Activated CD4-positive, alpha-beta T cell treated with anti-CD3 and anti-CD28 coated beads, Interleukin-2, amount 10 ng/mL, durations not matched to agents 7 days and 5 days (primary cell): ENCODE results near the gene TRIM72. TPM values are rescaled to one million over a fixed set of nuclear protein-coding genes. Genes with fewer than 3 reads are reported as not detected.
"Not testable (repeated sequence)": the region's sequence is repeated elsewhere in the genome, so short reads cannot be mapped to it uniquely, and the experiment has no call there.

Experiments used
- CTCF ChIA-PET: fragments of 350-600 bp; sonication (Branson Sonifier 250); formaldehyde crosslinking; loops from one replicate; lab custom pipeline; 2021; ENCODE audit warnings: antibody characterized with exemption; lab: Charles Lee
- POLR2A ChIA-PET: fragments of 350-600 bp; sonication (Branson Sonifier 250); formaldehyde crosslinking; loops from one replicate; lab custom pipeline; 2021; ENCODE audit warnings: antibody characterized with exemption; lab: Charles Lee
- DNase-seq: peaks from one replicate; pipeline ENCODE4 v3.0.0-alpha.2; 2020
- H3K27ac Mint-ChIP-seq: one replicate; pipeline ENCODE4 v1.8.0; 2021; ENCODE audit warnings: mild to moderate bottlenecking, moderate library complexity, mixed read lengths
- H3K27me3 Mint-ChIP-seq: one replicate; pipeline ENCODE4 v1.8.0; 2021; ENCODE audit warnings: mixed read lengths
- H3K36me3 Mint-ChIP-seq: one replicate; pipeline ENCODE4 v1.8.0; 2021; ENCODE audit warnings: low read depth, mixed read lengths
- H3K4me1 Mint-ChIP-seq: one replicate; pipeline ENCODE4 v1.8.0; 2021; ENCODE audit warnings: mixed read lengths
- H3K4me3 Mint-ChIP-seq: one replicate; pipeline ENCODE4 v1.8.0; 2021; ENCODE audit warnings: mild to moderate bottlenecking, moderate library complexity, mixed read lengths
- H3K9me3 Mint-ChIP-seq: one replicate; pipeline ENCODE4 v1.8.0; 2021; ENCODE audit warnings: mixed read lengths
- total RNA-seq, 2 experiments: library from RNA; stranded (reverse); gene quantifications; one replicate each; pipeline ENCODE4 v1.2.3, GENCODE V29; 2021

TRIM72 gene
- total RNA-seq, 2 experiments from 2014 or later, result not detected

DNA sequence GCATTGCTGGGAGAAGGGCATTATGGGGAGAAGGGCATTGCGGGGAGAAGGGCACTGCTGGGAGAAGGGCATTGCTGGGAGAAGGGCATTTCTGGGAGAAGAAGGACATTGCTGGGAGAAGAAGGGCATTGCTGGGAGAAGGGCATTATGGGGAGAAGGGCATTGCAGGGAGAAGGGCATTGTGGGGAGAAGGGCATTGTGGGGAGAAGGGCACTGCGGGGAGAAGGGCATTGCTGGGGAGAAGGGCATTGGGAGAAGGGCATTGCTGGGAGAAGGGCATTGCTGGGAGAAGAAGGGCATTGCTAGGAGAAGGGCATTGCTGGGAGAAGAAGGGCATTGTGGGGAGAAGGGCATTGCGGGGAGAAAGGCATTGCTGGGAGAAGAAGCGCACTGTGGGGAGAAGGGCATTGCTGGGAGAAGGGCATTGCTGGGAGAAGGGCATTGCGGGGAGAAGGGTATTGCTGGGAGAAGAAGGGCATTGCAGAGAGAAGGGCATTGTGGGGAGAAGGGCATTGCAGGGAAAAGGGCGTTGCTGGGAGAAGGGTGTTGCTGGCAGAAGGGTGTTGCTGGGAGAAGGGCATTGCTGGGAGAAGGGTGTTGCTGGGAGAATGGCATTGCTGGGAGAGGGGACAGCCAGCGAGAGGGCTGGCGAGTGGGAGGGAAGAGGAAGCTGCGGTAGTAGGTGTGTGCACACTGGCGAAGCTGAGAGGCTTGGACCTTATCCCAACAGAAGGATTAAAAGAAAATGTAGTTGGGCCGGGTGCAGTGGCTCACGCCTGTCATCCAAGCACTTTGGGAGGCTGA is 7.6 kb downstream of the TRIM72 start:
- Mint-ChIP-seq H3K27me3 (peaks cover 31% of the 10 kb centered on the region), H3K4me1 (peaks cover 4% of the 10 kb centered on the region), H3K27ac (no peak overlapping the region), H3K36me3 (no peaks in the 10 kb centered on the region), H3K4me3 (no peak overlapping the region), H3K9me3 (no peaks in the 10 kb centered on the region)
- ChIA-PET POLR2A (no interaction called here), CTCF (no interaction called here)
- DNase-seq, result no peak

DNA sequence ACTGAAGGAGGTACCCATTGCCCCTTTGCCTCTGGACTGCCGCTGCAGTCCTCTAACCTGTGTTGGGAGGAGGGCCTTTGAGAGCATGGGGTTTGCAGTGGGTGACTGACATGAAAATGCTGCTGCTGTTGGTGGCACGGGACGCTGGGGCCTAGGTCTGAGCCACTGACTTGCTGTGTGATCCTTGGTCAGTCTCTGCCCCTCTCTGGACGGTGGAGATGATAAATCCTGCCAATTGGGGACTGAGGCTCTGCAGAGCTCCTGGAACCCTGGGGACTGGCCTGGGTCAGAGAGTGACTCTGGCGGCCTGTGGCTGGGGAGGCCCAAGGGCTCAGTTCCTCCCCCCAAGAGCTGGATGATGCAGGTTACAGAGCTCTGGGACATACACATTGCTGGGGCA is 9.1 kb downstream of the TRIM72 start:
- Mint-ChIP-seq H3K4me1 (no peaks in the 10 kb centered on the region), H3K9me3 (no peaks in the 10 kb centered on the region), H3K36me3 (no peaks in the 10 kb centered on the region), H3K27ac (no peak overlapping the region), H3K27me3 (peaks cover 21% of the 10 kb centered on the region), H3K4me3 (no peak overlapping the region)
- no peak for DNase-seq
- CTCF ChIA-PET, result interaction anchor here (0.9 kb wide), 1 partner anchor 16 kb away, joined by 3 read pairs; no protein-coding TSS in a partner anchor
- POLR2A ChIA-PET, result no interaction called here

DNA sequence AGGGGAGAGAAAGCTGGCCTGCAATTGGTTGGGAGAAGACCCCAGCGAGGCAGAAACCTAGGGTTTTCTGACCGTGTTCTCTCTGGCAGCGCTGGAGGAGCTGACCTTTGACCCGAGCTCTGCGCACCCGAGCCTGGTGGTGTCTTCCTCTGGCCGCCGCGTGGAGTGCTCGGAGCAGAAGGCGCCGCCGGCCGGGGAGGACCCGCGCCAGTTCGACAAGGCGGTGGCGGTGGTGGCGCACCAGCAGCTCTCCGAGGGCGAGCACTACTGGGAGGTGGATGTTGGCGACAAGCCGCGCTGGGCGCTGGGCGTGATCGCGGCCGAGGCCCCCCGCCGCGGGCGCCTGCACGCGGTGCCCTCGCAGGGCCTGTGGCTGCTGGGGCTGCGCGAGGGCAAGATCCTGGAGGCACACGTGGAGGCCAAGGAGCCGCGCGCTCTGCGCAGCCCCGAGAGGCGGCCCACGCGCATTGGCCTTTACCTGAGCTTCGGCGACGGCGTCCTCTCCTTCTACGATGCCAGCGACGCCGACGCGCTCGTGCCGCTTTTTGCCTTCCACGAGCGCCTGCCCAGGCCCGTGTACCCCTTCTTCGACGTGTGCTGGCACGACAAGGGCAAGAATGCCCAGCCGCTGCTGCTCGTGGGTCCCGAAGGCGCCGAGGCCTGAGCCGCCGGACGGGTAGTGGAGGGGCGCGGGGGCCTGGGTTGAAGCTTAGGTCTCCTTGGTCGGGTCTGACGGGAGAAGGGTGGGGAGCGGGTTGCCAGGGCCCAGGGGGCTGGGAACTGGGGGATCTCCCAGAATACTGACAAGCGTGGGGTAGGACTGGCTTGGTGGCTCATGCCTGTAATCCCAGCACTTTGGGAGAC is 10.4 kb downstream of the TRIM72 start:
- Mint-ChIP-seq H3K27me3 (peaks cover 14% of the 10 kb centered on the region), H3K36me3 (no peaks in the 10 kb centered on the region), H3K4me3 (no peak overlapping the region), H3K27ac (no peak overlapping the region), H3K9me3 (no peaks in the 10 kb centered on the region), H3K4me1 (no peaks in the 10 kb centered on the region)
- CTCF ChIA-PET, result interaction anchor here (0.7 kb wide), 1 partner anchor 36 kb away, joined by 3 read pairs; no protein-coding TSS in a partner anchor
- POLR2A ChIA-PET, result no interaction called here
- DNase-seq, result no peak

DNA sequence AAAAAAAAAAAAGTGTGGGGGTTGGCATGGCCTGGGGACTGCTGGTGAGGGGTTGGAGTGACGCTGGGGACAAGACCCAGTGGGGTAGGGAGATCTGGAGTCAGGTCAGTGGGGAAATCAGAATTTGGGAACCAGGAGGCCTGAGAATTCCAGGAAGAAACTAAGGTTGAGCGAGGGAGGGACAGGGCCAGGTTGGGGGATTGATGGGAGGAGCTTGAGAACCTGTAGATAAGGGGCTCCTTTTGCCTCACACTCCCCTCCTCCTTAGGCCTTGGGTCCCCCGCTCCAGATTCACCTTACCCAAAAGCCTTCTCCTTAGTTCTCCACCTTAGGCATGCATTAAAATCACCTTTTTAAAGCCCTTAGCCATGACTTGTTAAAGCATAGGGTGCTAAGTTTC is 11.3 kb downstream of the TRIM72 start:
- ChIA-PET POLR2A (no interaction called here), CTCF (interaction anchor here (0.7 kb wide), 1 partner anchor 23 kb away, joined by 6 read pairs; no protein-coding TSS in a partner anchor)
- Mint-ChIP-seq H3K4me3 (no peak overlapping the region), H3K9me3 (no peaks in the 10 kb centered on the region), H3K27ac (no peak overlapping the region), H3K4me1 (no peaks in the 10 kb centered on the region), H3K27me3 (peaks cover 15% of the 10 kb centered on the region), H3K36me3 (no peaks in the 10 kb centered on the region)
- DNase-seq, result no peak

DNA sequence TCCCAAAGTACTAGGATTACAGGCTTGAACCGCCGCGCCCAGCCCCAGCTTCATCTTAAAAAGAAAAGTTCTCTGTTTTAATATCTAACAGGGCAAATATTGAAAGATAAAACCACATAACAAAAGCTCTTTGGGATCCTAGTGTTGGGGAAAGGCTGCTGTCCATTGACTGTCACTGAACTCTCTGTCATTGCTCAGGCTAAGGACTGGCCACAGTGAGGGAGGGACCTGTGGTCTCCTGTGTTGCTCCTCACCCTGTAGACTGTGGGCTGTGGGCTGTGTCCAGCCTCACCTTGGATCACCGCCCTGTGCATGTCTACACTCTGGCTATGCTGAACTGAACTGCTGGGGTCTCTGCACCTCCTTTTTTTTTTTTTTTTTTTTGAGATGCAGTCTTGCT is 14.3 kb downstream of the TRIM72 start:
- Mint-ChIP-seq H3K9me3 (no peaks in the 10 kb centered on the region), H3K27ac (no peak overlapping the region), H3K4me3 (no peak overlapping the region), H3K36me3 (no peaks in the 10 kb centered on the region), H3K4me1 (no peaks in the 10 kb centered on the region), H3K27me3 (peaks cover 3% of the 10 kb centered on the region)
- POLR2A ChIA-PET, result no interaction called here
- DNase-seq, result no peak
- CTCF ChIA-PET, result interaction anchor here (0.6 to 2.2 kb wide), 7 partner anchors 11 to 114 kb away, joined by 3 to 9 read pairs (median 3); partner anchors contain the start of gene PYDC1

DNA sequence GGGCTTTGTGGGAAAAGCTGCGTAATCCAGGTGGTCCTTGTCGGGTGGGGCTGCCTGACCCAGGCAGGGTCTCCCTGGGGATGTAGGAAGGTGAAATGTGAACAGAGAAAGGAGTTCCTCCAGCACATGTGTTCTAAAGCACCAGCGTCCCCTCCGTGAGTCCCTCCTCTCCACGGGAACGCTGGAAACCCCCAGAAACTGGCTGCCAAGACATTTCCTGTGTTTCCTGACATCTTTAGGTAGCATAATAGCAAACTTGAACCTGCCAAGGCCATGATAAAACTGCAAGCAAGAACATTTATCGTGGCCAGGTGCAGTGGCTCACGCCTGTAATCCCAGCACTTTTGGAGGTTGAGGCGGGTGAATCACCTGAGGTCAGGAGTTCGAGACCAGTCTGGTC is 15.6 kb downstream of the TRIM72 start:
- ChIA-PET POLR2A (no interaction called here), CTCF (interaction anchor here (0.6 to 1.0 kb wide), 2 partner anchors 13 to 84 kb away, joined by 3 read pairs; partner anchors contain the start of gene PYDC1)
- DNase-seq, result no peak
- Mint-ChIP-seq H3K4me3 (no peak overlapping the region), H3K9me3 (peaks cover 4% of the 10 kb centered on the region), H3K27ac (no peak overlapping the region), H3K27me3 (peaks cover 3% of the 10 kb centered on the region), H3K4me1 (no peaks in the 10 kb centered on the region), H3K36me3 (no peaks in the 10 kb centered on the region)

DNA sequence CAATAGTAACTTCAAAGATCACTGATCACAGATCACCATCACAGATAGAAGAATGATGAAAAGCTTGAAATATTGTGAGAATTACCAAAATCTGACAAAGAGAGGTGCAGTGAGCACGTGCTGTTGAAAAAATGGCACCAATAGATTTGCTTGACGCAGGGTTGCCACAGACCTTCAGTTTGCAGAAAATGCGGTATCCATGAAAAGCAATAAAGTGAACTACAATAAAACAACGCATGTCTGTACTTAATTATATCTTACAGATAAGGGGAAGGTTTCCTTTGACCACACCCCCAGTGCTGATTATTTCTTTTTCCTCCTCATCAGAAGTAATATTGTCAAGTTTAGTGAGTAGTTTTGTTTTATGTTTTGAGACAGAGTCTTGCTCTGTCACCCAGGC is 24.1 kb downstream of the TRIM72 start:
- no peak for DNase-seq
- no peaks in the 10 kb centered on the region for H3K36me3 Mint-ChIP-seq
- H3K4me3 Mint-ChIP-seq, result no peak overlapping the region
- H3K4me1 Mint-ChIP-seq, result peaks cover 3% of the 10 kb centered on the region
- H3K27ac Mint-ChIP-seq, result no peak overlapping the region
- H3K9me3 Mint-ChIP-seq, result peaks cover 5% of the 10 kb centered on the region
- peaks cover 6% of the 10 kb centered on the region for H3K27me3 Mint-ChIP-seq
- CTCF ChIA-PET, result interaction anchor here (1.2 kb wide), 1 partner anchor 35 kb away, joined by 3 read pairs; the partner anchor contains the start of gene PYCARD
- POLR2A ChIA-PET, result no interaction called here

DNA sequence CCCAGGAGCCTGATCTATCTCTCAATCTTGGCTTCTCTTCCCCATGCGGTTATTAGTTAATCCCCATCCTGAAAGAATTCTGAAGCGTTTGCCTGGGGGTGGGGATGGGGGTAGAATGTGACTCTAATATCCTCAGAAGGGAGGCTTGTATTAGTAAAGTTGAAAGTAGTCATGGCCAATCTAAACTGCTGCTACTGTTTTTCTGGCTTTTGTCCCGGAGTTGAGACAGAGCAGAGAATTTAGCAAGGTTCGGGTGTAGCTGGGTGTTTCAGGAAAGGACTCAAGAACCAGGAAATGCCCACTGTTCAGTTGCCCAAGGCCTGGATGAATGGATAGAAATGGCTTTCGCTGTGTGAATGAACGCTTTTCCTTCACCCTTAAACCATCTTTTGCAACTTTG is 28.3 kb downstream of the TRIM72 start:
- Mint-ChIP-seq H3K4me3 (no peak overlapping the region), H3K27me3 (peaks cover 4% of the 10 kb centered on the region), H3K36me3 (no peaks in the 10 kb centered on the region), H3K9me3 (no peaks in the 10 kb centered on the region), H3K4me1 (no peaks in the 10 kb centered on the region), H3K27ac (no peak overlapping the region)
- POLR2A ChIA-PET, result no interaction called here
- DNase-seq, result no peak
- CTCF ChIA-PET, result no interaction called here

DNA sequence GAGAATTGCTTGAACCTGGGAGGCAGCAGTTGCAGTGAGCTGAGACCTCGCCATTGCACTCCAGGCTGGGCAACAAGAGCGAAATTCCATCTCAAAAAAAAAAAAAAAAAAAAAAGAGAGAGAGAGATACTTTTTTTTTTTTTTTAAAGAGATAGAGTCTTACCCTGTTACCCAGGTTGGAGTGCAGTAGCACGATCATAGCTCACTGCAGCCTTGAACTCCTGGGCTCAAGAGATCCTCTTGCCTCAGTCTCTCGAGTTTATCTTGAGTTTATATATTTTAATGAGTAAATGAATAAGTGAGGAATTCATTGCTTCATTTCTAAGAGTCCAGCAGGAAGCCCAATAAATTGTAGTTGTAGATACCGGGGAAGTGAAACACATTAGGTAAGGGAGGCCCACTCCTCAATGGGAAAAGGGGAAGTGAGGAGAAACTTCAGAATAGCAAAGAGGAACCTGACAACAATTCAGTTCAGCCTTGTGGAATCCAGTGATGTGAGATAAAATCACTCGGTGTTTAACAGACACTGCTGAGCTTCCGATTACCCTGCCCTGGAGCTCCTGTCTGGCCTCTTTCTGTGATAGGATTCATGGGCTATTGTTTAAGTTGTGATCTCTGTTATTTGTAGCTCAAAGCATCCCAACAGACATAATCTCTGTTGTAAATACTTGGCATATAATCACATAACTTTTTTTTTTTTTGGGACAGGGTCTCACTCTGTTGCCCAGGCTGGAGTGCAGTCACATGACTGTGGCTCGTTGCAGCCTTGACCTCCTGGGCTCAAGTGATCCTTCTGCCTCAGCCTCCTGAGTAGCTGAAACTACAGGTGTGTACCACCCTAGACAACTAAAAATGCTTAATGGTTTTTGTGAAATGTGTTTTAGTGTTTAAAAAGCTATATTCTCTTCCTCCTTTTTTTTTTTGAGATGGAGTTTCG is 30.1 kb downstream of the TRIM72 start:
- no peak overlapping the region for H3K4me3 Mint-ChIP-seq

DNA sequence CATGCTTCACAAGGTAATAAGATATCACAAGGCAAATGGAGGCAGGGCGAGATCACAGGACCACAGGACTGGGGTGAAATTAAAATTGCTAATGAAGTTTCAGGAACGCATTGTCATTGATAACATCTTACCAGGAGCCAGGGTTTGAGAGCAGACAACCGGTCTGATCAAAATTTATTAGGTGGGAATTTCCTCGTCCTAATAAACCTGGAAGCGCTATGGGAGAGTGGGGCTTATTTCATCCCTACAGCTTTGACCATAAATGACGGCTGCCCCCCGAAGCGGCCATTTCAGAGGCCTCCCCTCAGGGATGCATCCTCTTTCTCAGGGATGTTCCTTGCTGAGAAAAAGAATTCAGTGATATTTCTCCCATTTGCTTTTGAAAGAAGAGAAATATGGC is 31.7 kb downstream of the TRIM72 start:
- H3K36me3 Mint-ChIP-seq, H3K27ac Mint-ChIP-seq, POLR2A ChIA-PET, H3K27me3 Mint-ChIP-seq, DNase-seq, H3K9me3 Mint-ChIP-seq, H3K4me3 Mint-ChIP-seq, H3K4me1 Mint-ChIP-seq: not testable (repeated sequence)
- CTCF ChIA-PET, result interaction anchor here (3.6 kb wide), 1 partner anchor 11 kb away, joined by 11 read pairs; no protein-coding TSS in a partner anchor

More for the DNA sequence above, 30.1 kb downstream of the TRIM72 start:
- POLR2A ChIA-PET, result interaction anchor here (0.7 kb wide), 1 partner anchor 106 kb away, joined by 4 read pairs; no protein-coding TSS in a partner anchor
- DNase-seq, result no peak
- Mint-ChIP-seq H3K9me3 (no peaks in the 10 kb centered on the region), H3K4me1 (no peaks in the 10 kb centered on the region), H3K27me3 (peaks cover 4% of the 10 kb centered on the region), H3K27ac (no peak overlapping the region), H3K36me3 (no peaks in the 10 kb centered on the region)
- CTCF ChIA-PET, result interaction anchor here (0.5 to 1.6 kb wide), 7 partner anchors 8 to 440 kb away, joined by 3 to 5 read pairs (median 3); partner anchors contain the start of gene KAT8

DNA sequence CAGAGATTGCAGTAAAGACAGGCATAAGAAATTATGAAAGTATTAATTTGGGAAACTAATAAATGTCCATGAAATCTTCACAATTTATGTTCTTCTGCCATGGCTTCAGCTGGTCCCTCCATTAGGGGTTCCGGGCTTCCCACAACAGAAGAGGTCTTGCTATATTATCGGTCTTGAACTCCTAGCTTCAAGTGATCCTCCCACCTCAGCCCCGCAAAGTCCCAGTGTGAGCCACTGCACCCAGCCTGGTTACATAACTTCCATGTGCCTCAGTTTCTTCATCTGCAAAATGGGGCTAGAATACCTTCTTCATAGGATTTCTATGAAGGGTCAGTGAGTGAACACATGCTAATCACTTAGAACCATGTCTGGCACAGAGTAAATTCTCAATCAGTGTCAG is 32.4 kb downstream of the TRIM72 start:
- no peak for DNase-seq
- Mint-ChIP-seq H3K27ac (no peak overlapping the region), H3K9me3 (no peaks in the 10 kb centered on the region), H3K4me1 (peaks cover 16% of the 10 kb centered on the region), H3K4me3 (no peak overlapping the region), H3K27me3 (peaks cover 4% of the 10 kb centered on the region), H3K36me3 (peaks cover 6% of the 10 kb centered on the region)
- CTCF ChIA-PET, result interaction anchor here (1.0 to 3.6 kb wide), 2 partner anchors 12 kb away, joined by 4 to 11 read pairs; no protein-coding TSS in a partner anchor
- POLR2A ChIA-PET, result no interaction called here

DNA sequence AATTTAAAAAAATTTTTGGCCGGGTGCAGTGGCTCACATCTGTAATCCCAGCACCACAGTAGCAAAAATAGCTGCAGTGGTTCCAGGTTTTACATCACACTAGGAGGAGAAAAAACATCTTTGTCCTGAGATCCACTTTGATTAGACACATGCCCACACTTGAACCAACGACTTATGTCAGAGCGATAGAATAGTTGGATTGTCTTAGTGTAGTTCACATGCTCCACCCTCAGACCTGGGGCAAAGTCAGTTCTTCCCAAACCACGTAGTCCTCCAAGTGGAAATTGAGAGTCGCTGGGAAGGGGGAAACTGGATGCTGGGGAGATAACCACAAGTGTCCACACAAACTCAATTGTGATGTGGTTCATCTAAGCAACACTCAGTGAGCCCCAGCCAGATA is 34.4 kb downstream of the TRIM72 start:
- peaks cover 3% of the 10 kb centered on the region for H3K27me3 Mint-ChIP-seq

More for the DNA sequence above, 34.4 kb downstream of the TRIM72 start:
- ChIA-PET POLR2A (no interaction called here), CTCF (interaction anchor here (0.6 to 3.6 kb wide), 4 partner anchors 11 to 23 kb away, joined by 4 to 11 read pairs (median 6); no protein-coding TSS in a partner anchor)
- H3K36me3 Mint-ChIP-seq, result peaks cover 16% of the 10 kb centered on the region
- no peak overlapping the region for H3K27ac Mint-ChIP-seq
- H3K4me1 Mint-ChIP-seq, result peaks cover 37% of the 10 kb centered on the region
- H3K9me3 Mint-ChIP-seq, result no peaks in the 10 kb centered on the region
- no peak overlapping the region for H3K4me3 Mint-ChIP-seq
- no peak for DNase-seq
